ENCODE results near the gene ZMYND19.
"Not testable (repeated sequence)": the region's sequence is repeated elsewhere in the genome, so short reads cannot be mapped to it uniquely, and the experiment has no call there.

The ZMYND19 gene

DNA sequence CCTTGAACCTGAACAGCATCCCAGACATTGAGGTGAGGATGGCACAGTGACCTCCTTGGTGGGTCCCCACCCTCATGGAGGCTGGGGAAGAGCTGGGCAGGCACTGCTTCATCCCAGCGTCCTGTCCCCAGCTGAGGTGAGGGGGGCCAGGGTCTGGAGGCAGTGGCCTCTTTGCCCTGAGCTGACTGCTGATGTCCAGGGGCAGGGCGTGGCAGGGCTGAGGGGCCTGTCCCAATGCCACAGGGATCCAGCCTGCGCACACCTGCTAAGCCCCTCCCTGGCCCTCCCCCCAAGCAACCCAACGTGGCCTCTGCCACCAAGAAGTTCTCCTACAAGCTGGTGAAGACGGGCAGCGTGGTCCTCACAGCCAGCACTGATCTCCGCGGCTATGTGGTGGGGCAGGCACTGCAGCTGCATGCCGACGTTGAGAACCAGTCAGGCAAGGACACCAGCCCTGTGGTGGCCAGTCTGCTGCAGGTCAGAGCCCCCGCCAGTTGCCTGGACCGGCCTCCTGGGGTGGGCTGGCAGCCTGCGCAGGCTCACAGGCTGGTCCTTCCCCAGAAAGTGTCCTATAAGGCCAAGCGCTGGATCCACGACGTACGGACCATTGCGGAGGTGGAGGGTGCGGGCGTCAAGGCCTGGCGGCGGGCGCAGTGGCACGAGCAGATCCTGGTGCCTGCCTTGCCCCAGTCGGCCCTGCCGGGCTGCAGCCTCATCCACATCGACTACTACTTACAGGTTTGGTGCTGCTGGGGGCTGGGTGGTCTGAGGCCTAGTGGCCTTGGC lies 23.6 kb upstream of the ZMYND19 start:
- no peak for DNase-seq (ENCODE audit: low read depth)

DNA sequence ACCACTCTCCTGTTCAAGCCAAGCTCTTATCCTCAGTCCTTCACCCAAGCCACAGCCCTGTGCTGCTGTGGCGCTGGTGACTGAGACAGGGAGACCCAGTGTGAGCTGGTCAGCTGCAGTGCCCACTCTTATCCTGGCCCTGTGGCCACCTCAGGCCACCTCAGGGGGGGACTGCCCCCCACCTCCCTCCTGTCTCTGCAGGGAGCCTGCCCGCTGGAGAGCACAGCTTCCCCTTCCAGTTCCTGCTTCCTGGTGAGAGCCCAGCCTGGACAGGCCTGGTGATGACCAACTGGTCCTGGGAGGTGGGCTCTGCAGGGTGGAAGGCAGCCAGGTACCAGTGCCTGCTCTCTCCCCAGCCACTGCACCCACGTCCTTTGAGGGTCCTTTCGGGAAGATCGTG lies 22.9 kb upstream of the ZMYND19 start:
- no peak for DNase-seq (ENCODE audit: low read depth)

DNA sequence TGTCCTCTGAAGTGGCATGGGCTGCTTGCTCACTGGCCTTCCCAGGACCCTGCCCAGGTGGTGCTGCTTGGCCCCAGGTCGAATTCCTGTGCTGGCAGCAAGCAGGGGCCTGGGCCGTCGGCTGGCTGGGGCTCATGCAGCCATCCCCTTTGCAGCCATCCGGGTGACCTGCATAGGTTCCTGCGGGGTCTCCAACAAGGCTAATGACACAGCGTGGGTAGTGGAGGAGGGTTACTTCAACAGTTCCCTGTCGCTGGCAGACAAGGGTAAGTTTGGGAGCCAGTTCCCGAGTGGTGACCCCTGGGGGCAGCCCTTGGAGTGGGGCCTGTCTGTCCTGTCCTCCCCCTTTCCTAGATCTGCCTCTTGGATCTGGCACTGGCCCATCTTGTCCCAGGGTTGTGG lies 22.4 kb upstream of the ZMYND19 start:
- DNase-seq (ENCODE audit: low read depth): no peak

DNA sequence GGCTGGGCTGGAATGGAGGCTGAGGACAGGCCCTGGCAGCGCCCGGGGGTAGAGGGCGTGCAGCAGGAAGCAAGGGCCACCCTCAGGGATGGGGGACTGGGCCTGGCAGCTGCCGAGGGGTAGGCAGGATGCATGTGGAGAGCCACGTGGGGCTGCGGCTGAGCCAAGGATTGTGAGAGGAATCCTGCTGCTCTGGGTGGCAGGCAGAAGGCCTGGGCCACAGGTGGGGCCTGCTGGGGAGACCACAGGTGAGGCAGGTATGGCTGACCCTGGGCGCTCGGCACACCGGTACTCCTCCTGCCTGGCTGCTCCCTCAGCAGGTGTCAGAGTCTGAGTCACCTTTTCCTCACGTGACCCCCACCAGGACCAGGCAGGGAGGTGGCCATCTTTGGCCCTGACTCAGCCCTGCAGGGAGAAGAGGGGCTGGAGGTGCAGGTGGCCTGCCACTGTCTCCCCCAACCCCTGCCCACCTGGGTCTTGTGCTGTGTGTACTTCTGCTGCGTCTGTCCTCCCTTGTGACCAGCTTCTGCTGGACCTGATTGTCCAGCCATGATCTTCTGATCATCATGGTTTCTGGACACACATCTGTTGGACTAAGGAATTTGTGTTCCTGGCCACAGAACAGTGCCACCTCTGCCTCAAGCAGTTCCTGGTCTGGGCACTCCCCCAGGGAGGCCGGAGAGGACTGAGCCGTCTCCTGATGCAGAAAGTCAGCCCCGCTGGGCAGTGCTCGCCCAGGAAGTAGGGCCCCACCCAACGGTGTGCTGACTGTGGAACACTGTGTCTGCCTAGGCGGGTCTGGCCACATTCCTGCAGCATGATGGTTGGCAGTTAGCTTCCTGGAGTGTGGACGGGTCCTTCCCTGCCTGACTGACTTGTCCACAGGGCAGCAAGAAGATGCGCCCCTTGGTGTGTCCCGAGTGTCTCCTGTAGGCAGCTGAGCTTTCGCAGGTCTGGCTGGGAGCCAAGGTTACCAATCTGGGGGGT lies 21.6 kb upstream of the ZMYND19 start:
- no peak for DNase-seq (ENCODE audit: low read depth)

DNA sequence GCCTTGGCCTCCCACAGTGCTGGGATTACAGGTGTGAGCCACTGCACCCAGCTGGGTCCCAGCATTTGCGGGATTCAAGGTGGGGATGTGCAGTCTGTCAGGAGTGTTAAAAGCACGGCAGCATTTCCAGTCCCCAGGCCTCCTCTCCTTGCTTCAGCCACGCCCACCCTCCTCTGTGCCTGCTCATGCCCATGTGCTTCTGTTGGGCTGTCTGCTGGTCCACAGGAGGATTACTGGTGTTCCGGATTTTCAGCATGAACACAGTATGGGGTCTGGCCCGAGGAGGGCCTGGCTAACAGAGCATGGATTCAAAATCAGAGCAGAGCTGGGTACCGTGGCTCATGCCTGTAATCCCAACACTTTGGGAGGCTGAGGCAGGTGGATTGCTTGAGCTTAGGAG lies 20.6 kb upstream of the ZMYND19 start:
- no peak for DNase-seq (ENCODE audit: low read depth)

DNA sequence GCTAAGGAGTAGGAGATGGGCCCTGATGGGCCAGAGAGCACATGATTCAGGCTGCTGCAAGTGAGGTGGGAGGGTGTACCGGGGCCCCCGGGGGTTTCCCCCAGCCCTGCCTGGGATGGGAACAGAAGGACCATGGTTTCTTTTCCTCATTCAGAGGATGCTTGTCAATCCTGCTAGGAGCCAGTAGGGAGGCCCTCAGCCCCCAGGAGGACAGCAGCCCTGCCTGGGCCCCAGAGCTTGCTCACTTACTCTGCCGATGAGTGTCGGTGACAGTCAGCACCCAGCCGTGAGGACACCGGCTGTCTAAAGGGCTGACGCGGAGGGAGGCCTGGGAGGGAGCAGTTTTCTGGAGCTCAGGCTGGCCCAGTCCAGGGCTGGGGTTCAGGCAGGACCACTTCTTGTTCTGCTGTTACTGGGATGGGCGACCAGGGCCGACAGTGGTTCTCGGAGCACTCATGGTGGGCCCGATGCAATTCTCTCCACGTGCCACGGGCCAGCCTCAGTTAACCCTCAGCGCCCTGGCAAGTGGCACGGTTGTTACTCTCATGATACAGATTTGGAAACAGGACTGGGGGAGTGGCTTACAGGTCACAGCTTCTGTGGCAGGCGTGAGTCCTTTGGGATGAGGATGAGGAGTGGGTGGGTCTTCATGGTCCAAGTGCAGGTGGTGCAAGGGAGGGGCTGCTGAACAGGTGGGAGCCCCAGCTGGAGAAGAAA lies 17.0 kb upstream of the ZMYND19 start:
- no peak for DNase-seq (ENCODE audit: low read depth)

DNA sequence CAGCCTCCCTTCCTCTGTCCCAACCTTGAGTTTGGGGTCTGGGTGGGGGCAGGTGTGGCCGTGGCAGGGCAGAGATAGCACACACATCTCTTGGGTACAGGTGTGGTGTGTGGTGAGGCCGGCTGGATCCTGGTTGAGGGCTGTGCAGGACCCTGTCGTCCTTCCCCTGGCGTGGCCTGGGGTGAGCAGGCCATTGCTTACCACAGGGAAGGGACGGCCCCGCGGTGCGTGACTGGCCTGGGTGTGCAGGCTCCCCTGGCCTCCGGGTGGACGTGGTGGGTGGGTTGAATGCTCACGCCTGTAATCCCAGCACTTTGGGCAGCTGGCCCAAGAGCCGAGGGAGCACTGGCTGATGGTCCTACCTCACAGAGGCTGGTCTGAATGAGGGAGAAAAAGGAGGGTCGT lies 16.4 kb upstream of the ZMYND19 start:
- DNase-seq (ENCODE audit: low read depth): no peak

DNA sequence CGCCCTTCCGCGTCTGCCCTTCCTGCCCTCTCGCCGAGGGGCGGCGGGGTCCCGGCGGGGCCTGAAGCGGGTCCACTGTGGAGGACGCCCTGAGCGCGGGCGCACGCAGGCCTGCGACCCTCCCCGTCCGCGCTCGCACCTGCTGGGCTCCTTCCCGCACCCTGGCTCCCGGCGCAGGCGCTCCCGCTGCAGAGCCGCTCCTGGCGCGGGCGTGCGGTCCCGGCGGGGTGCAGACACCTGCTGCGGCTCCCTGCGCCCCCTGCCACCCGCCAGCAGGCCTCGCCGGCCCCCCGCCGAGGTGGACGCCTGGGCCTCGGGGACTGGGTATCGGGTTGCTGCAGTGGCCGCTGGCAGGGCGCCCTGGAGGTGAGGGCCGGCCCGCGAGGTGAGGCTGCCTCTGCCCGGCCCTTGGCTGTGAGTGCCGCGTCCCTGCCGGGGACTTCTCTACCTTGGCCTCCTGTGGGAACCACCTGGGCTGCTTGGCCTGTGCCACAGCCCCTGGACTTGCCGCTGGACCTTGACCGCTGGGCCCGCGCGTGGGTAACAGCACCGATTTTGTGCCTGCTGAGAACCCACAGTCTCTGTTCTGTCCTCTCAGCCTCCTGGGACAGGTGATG lies 15.8 kb upstream of the ZMYND19 start:
- DNase-seq (ENCODE audit: low read depth): no peak

DNA sequence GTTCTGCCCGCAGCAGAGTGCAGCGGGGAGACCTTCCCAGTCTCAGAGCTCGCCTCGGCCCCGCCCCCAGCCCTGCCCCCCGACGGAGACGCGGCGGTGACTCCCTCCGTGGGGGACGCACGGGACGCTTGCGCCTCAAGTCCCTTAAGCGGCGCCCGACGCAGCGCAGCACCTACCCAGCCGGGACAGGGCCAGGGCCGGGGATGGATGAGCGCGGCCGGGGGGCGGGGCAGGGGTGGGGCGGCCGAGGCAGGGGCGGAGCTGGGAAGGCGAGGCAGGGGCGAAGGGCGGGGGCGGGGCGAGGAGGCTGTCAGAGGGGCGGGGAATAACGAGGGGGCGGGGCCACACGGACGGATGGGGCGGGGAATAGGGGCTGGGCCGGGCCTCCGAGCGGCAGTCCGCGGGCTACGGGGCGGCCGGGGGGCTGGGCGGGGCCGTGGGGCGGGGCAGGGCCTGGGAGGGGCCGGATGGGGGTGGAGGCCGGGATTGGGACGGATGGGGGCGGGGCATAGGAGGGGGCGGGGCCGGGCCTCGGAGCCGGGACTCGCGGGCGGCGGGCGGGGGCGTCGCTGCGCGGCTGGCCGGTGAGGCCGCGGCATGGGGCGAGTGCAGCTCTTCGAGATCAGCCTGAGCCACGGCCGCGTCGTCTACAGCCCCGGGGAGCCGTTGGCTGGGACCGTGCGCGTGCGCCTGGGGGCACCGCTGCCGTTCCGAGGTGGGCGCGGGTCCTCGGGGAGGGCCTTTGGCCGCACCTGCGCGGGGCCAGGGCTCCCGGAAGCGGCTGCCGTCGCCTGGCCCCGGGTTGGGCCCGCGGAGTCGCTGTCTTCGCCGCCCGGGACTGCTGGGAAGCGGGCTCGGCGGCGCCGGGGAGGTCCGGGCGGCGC lies 15.1 kb upstream of the ZMYND19 start, which contains the start of gene ARRDC1:
ARRDC1 (plus strand) TSS at position 566 of the 884 bp plus-strand sequence; CDS start at position 598, 32 bp downstream.
- no peak for DNase-seq (ENCODE audit: low read depth)

DNA sequence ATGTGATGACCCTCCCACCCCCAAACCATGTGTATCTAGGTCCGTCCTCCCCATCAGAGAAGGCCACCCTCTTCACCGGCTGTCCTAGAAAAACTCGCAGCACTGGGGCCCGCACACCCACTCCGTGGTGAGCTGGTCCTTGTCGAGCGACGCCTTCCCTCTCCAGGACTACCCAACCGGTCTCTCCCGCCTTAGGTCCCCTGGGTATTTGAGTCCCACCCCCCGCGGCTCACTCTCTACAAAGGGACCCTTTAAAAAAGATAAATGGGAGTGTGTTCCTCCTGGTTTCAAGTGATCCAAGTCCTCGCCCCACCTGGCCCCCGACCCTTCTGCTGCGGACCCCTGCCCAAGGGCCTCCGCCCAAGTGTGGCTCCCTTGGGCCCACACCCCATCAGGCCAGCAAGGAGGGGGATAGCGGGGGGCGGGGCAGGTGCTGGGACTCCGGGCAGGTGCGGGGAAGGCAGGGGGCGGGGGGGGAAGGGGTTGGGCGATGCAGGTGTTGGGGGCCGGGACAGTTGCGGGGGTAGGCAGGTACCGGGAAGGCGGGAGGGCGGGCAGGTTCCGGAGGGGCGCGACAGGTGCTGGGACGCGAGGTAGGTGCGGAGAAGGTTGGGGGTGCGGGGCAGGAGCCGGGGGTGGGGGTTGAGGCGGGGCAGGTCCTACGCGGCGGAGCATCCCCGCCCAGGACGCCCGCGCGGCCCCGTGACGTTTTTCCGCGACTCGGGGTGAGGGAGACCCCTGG lies 14.2 kb upstream of the ZMYND19 start:
- no peak for DNase-seq (ENCODE audit: low read depth)

DNA sequence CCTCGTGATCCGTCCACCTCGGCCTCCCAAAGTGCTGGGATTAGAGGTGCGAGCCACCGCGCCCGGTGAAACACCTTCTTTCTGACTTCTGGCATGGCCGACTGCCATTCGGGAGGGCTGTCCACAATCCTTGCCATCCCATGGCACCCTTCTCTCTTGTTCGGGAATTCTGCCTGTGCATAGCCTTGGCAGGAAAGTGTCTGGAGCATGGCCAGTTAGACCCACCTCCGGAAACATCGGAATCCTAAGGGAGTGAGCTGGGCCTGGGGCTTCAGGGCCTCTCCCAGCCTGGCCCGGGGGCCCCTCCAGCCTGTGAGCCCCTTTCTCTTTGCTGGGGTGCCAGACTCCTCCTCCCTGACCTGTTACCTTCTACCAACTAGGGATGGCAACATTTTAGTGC lies 13.6 kb upstream of the ZMYND19 start:
- no peak for DNase-seq (ENCODE audit: low read depth)

DNA sequence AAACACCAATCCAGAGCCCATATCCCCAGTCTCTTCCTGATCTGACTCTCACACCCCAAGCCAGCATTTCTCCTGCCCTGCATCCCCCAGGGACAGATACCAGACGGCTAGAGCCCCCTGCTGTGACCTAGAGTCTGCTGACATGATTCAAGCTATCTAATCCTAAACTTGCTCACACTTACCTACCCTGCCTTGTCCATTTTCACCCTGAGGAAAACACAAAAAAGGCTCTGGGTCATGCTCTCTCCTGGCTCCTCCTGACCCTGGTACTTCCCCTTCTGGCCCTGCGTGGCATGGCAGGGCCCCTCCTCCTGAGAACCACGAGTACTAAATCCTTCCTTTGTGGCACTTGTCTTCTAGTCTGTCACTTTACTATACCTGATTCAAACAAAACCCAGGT lies 12.3 kb upstream of the ZMYND19 start:
- DNase-seq (ENCODE audit: low read depth): no peak

DNA sequence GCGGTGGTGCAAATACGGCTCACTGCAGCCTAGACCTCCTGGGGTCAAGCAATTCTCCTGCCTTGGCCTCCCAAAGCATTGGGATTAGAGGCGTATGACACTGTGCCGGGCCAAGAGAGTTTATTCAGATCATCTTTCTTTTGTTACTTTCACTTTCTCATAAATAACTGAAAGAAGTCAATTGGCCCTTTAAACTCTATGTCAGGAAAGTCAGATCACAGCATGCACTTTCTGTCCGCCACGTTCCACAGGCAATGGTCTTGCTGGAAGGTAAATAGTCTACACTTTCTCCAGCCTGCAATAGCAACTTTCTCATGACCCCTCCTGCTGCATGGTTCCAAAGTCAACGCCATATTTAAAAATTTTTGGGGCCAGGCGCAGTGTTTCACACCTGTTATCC lies 8.6 kb upstream of the ZMYND19 start:
- DNase-seq (ENCODE audit: low read depth): no peak

DNA sequence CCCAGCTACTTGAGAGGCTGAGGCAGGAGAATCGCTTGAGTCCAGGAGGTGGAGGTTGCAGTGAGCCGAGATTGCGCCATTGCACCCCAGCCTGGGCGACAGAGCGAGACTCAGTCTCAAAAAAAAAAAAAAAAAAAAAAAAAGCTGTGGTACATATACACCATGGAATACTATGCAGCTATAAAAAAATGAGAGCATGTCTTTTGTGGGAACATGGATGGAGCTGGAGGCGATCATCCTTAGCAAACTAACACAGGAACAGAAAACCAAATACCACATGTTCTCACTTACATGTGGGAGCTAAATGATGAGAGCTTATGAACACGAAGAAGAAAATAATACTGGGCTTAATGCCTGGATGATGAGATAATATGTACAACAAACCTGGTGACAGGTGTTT lies 6.3 kb upstream of the ZMYND19 start:
- not testable (repeated sequence) for DNase-seq (ENCODE audit: low read depth)

DNA sequence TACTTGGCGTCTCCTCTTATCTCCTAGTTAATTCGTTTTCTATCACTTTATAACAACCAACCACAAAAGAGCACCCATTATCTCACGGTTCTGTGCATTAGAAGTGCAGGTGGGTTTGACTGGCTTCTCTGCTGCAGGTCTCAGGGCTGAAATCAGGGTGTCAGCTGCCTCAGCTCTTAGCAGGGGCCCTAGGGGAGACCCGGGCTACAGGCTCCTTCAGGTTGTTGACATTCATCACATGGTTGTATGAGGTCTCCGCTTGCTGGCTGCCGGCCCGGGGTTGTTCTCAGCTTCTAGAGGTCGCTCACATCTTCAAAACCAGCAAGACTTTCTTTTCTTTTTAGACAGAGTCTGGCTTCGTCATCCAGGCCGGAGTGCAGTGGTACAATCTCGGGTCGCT lies 2.9 kb upstream of the ZMYND19 start:
- DNase-seq (ENCODE audit: low read depth): no peak

DNA sequence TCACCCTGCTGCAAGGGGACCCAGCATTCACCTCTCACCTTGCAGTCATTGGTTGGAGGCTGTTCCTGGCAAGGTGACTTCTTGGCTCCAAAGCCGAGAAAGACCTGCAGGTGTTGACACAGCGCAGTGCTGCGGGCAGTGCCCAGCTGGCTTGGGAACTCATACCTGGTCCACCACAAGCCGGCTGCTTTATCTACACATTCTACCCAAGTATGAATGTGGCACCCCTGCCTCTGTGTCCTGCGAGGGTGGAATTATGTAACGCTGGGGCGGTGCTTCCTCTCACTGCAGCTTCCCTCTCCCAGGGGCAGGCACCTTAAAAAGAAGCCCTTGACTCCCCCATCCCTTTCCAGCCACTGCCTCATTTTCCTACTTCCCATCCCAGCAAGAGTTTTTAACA lies 2.5 kb upstream of the ZMYND19 start:
- DNase-seq (ENCODE audit: low read depth): no peak

DNA sequence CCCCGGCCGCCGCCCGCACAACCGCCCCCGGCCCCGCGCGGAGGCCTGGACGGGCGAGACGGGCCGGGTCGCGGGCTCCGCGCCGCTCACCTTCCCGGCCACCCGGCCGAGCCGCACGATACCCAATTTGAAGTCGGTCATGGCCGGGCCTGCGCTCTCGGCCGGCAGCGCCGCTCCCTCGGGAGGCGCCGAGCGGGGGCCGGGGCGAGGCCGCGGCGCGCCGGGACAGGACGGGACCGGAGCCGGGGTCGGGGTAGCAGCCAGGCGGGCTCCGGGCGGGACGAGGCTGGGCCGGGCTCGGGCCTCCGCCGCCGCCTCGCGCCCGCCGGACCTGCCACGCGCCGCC lies 216 bp downstream of the ZMYND19 start:
- DNase-seq (ENCODE audit: low read depth): no peak

DNA sequence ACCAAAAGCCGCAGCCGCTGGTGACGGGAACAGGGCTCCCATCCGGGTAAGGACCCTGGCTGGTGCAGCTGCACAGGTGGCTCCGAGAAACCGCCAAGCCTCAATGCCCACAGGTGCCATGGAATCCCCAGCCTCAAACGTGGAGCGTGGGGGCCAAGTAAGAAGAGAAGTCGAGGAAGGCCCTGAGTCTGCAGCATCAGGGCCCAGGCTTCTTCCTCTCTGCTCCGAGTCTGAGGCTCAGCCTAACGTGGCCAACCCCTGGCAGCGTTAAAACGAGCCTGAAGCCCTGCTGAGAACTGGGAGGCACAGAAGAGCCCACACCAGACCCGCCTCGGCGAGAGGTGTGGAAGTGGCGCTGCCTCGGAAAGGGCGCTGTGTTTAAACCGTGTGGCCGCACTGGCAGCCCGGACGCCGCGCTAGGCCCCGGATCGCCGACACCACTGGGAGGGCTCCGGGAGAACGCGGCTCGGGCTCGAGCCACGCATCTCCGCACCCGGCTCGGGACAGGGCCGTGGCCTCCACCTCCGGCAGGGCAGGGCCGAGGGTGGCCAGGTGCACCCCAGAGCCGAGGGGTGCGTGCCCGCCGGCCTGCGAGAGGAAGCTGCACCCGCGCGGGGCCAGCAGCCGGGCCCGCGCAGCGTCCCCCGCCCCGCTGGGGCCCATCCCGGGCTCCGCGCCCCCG lies 730 bp downstream of the ZMYND19 start:
- no peak for DNase-seq (ENCODE audit: low read depth)

DNA sequence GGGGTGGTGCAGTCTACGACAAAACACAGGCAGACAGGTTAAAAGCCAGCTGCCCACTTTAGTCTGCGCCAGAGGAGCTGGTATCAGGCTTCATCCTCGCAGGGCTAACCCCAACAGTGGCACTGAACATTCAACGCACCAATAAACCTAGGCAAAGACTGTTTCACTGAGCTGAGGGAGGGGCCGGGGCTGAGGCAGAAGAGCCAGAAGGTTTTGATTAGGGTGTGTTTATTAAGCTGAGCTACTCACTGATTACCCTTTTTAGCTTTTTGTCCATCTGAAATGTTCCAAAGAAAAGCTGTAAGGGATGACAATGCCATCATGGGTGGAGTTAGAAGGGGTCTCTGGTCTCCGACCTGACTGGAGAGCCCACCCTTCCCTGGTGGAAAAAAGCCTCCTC lies 1.4 kb downstream of the ZMYND19 start:
- no peak for DNase-seq (ENCODE audit: low read depth)

DNA sequence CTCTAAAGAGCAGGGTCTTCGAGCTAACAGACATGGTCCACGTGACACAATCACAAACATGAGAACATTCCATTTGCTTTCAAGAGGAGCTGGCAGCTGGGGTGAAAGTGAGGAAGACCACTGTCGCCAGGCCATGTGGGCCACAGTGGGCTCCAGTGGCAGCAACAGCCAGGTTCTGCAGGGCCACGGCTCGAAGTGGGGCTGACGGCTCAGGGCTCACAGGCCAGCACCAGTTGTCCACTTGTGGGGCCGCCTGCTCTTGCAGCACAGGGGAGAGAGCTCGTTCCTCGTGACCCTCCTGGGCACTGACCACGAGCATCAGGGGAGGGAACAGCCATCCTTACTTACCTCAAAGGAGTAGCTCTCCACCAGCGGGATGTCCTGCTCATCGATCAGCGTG lies 2.0 kb downstream of the ZMYND19 start:
- no peak for DNase-seq (ENCODE audit: low read depth)
